A549 (cell line): ENCODE results near the gene INPP1. TPM values are rescaled to one million over a fixed set of nuclear protein-coding genes. Genes with fewer than 3 reads are reported as not detected.

Source experiments
- ATAC-seq, 2 experiments: fragments of 200-7000 bp in 1 of 2; fragments of >200 bp in 1 of 2; cut with Nextera tagmentation in 1 of 2; cut with Tn5 transposase in 1 of 2; 3 replicates each; pipeline versions ENCODE4 v1.8.0 to v1.9.1; 2018 to 2020; ENCODE audit warnings: mild to moderate bottlenecking in 1 of 2, moderate library complexity in 1 of 2
- CTCF ChIA-PET: fragments of 300-600 bp; sonication (Branson Sonifier 250); formaldehyde crosslinking; extraction: SDS; loops from one replicate; lab custom pipeline; 2021; ENCODE audit warnings: antibody characterized with exemption, inconsistent platforms; lab: Yijun Ruan, JAX
- POLR2A ChIA-PET: fragments of 350-600 bp; formaldehyde crosslinking; extraction: SDS; loops from one replicate; lab custom pipeline; 2021; ENCODE audit warnings: antibody characterized with exemption, inconsistent platforms; lab: Yijun Ruan, JAX
- DNase-seq, 2 experiments: peaks; one replicate each; pipeline versions ENCODE4 v3.0.0 to v3.0.0-alpha.2; 2011 to 2016; ENCODE audit warnings: low read depth in 1 of 2, low spot score in 1 of 2
- FAIRE-seq: peaks from 2 replicates; lab custom pipeline; 2011; peaks lifted over from hg19 to GRCh38; lab: Jason Lieb, UNC
- H3K27ac ChIP-seq, 2 experiments: fragments of >200 bp; sonication (Bioruptor Twin); formaldehyde crosslinking; 3 replicates each; pipeline ENCODE4 v1.5.1; 2016 to 2017
- H3K4me1 ChIP-seq: fragments of >200 bp; sonication (Bioruptor Twin); formaldehyde crosslinking; 3 replicates; pipeline ENCODE4 v1.6.1; 2016
- H3K4me2 ChIP-seq: fragments of >200 bp; sonication (Bioruptor Twin); formaldehyde crosslinking; 3 replicates; pipeline ENCODE4 v1.6.1; 2016
- H3K4me3 ChIP-seq: fragments of >200 bp; sonication (Bioruptor Twin); formaldehyde crosslinking; 3 replicates; pipeline ENCODE4 v1.5.1; 2016
- H3K9me3 ChIP-seq: fragments of >200 bp; sonication (Bioruptor Twin); formaldehyde crosslinking; 3 replicates; pipeline ENCODE4 v1.6.1; 2016
- ATOH8 ChIP-seq: fragments of 250-450 bp; sonication (Bioruptor Pico); IDR thresholded peaks from 2 replicates; pipeline ENCODE4 v1.5.0; 2020; ENCODE audit warnings: low read depth, mild to moderate bottlenecking, moderate library complexity
- BCL3 ChIP-seq: fragments of >200 bp; sonication (Bioruptor Twin); formaldehyde crosslinking; IDR thresholded peaks from 3 replicates; pipeline ENCODE4 v1.6.1; 2016
- CTCF ChIP-seq: fragments of >200 bp; sonication (Bioruptor Twin); formaldehyde crosslinking; IDR thresholded peaks from 3 replicates; pipeline ENCODE4 v1.5.1; 2016
- E2F6 ChIP-seq: IDR thresholded peaks from 2 replicates; pipeline ENCODE4 v1.6.1; 2012; ENCODE audit warnings: low read depth, borderline replicate concordance
- EHMT2 ChIP-seq: fragments of 200-600 bp; sonication (generic); IDR thresholded peaks from 2 replicates; pipeline ENCODE4 v1.6.1; 2016; ENCODE audit warnings: antibody characterized with exemption, low read depth, mild to moderate bottlenecking, moderate library complexity
- ELK1 ChIP-seq: fragments of 150-350 bp; IDR thresholded peaks from 2 replicates; pipeline ENCODE4 v1.6.1; 2014; ENCODE audit warnings: low read depth, mild to moderate bottlenecking, low read length
- FOXS1 ChIP-seq: fragments of 250-450 bp; sonication (Bioruptor Pico); IDR thresholded peaks from 2 replicates; pipeline ENCODE4 v1.5.0; 2020; ENCODE audit warnings: mild to moderate bottlenecking, moderate library complexity
- HDAC2 ChIP-seq: fragments of 200-600 bp; sonication (generic); IDR thresholded peaks from 2 replicates; pipeline ENCODE4 v1.6.1; 2016
- HMGXB4 ChIP-seq: fragments of 250-450 bp; sonication (Bioruptor Pico); IDR thresholded peaks from 2 replicates; pipeline ENCODE4 v1.5.0; 2021; ENCODE audit warnings: mild to moderate bottlenecking, moderate library complexity, borderline replicate concordance
- HOXA7 ChIP-seq: fragments of 250-450 bp; sonication (Bioruptor Pico); IDR thresholded peaks from 2 replicates; pipeline ENCODE4 v1.5.0; 2020; ENCODE audit warnings: mild to moderate bottlenecking, moderate library complexity
- PBX3 ChIP-seq: IDR thresholded peaks from 2 replicates; pipeline ENCODE4 v1.6.1; 2012
- RFX5 ChIP-seq: fragments of 450-650 bp; IDR thresholded peaks from 2 replicates; pipeline ENCODE4 v1.7.1; 2014; ENCODE audit warnings: antibody characterized with exemption, mild to moderate bottlenecking, moderate library complexity
- TFCP2L1 ChIP-seq: fragments of 250-450 bp; sonication (Bioruptor Pico); IDR thresholded peaks from 2 replicates; pipeline ENCODE4 v1.5.0; 2021; ENCODE audit warnings: mild to moderate bottlenecking
- ZC3H11A ChIP-seq: fragments of 450-650 bp; IDR thresholded peaks from 2 replicates; pipeline ENCODE4 v1.6.1; 2014; ENCODE audit warnings: antibody characterized with exemption, mild to moderate bottlenecking
- ZNF302 ChIP-seq: fragments of 250-450 bp; sonication (Bioruptor Pico); IDR thresholded peaks from 2 replicates; pipeline ENCODE4 v1.9.0; 2021; ENCODE audit warnings: inconsistent platforms, mild to moderate bottlenecking, moderate library complexity
- WGBS: methylation state at CpG from one replicate; pipeline ENCODE4 v1.1.6; 2017; ENCODE audit errors: missing lambda C conversion rate; 5-methylcytosine and 5-hydroxymethylcytosine counted together
- polyA plus RNA-seq, 4 experiments: library from polyadenylated mRNA; depleted of rRNA in 3 of 4; stranded (reverse); fragments of >200 nt; fragmentation: RNase III in 1 of 4; extraction: RNeasy Plus Mini Kit Qiagen cat#74134 plus additional on column Dnase treatment in 1 of 4; gene quantifications; 2 replicates in 3 of 4; 3 replicates in 1 of 4; pipeline ENCODE4 v1.2.3, GENCODE V29; 2011 to 2017

Gene INPP1
- polyA plus RNA-seq, 2 of the 4 experiments (the other 2 are of a cell fraction): 12.8 to 18.4 TPM

- Histone ChIP-seq H3K9me3 (no peaks in the 10 kb centered on the region), H3K4me2 (no peak overlapping the region), H3K27ac (no peak overlapping the region), H3K4me1 (no peaks in the 10 kb centered on the region), H3K4me3 (no peak overlapping the region)
- TF ChIP-seq ATOH8 (CRISPR knock-in tag) (no peak), ZC3H11A (no peak), HDAC2 (no peak)
- ChIA-PET CTCF (interaction anchor here (0.9 to 1.2 kb wide), 3 partner anchors 123 to 236 kb away, joined by 3 read pairs; no protein-coding TSS in a partner anchor), POLR2A (no interaction called here)
- no peak for DNase-seq
- WGBS: 95% methylated on average over 3 of the region's 3 CpGs
- no peak for ATAC-seq
- no peak for FAIRE-seq
Measured at GRCh38 chr2:190387422-190387821, 44.0 kb downstream of the INPP1 start.

- ATAC-seq: no peak
- no peak overlapping the region for H3K4me3 ChIP-seq
- POLR2A ChIA-PET: no interaction called here
- TF ChIP-seq PBX3 (no peak), ZNF302 (no peak), CTCF (no peak), HMGXB4 (CRISPR knock-in tag) (no peak), ATOH8 (CRISPR knock-in tag) (no peak), ELK1 (no peak), RFX5 (no peak), HOXA7 (CRISPR knock-in tag) (no peak), BCL3 (no peak), FOXS1 (CRISPR knock-in tag) (no peak), TFCP2L1 (CRISPR knock-in tag) (no peak), EHMT2 (no peak), E2F6 (no peak), ZC3H11A (no peak)
- no peak for FAIRE-seq
- CTCF ChIA-PET: no interaction called here
- DNase-seq: no peak
- 52% methylated on average over 2 of the region's 2 CpGs for WGBS
- no peak overlapping the region for H3K27ac ChIP-seq
- H3K9me3 ChIP-seq: no peaks in the 10 kb centered on the region
- no peak overlapping the region for H3K4me2 ChIP-seq
- no peaks in the 10 kb centered on the region for H3K4me1 ChIP-seq
Measured at GRCh38 chr2:190396271-190396670, 52.9 kb downstream of the INPP1 start.
